Cerebellar cortex (tissue), 1 donor: ENCODE data around the gene BANK1.
"Not testable (repeated sequence)": the region's sequence is repeated elsewhere in the genome, so short reads cannot be mapped to it uniquely, and the experiment has no call there.

Experiments used
- DNase-seq: peaks from one replicate; pipeline ENCODE4 v3.0.0-alpha.2; 2015; ENCODE audit warnings: low spot score

The BANK1 gene

DNA sequence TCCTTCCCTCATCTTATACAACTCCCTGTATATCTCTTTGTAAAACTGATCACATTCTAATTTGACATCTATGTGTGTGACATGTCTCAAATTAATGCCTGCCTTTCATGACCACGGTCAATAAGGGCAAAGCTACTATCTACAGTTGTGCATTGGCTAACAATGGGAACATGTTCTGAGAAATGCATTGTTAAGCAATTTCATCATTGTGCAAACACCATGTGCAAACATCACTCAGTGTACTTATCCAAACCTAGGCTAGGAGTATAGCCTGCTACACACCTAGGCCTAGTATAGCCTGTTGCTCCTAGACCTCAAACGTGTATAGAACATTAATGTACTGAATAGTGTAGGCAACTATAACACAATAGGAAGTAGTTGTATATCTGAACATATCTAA, 95.0 kb downstream of the BANK1 start:
- DNase-seq = no peak

DNA sequence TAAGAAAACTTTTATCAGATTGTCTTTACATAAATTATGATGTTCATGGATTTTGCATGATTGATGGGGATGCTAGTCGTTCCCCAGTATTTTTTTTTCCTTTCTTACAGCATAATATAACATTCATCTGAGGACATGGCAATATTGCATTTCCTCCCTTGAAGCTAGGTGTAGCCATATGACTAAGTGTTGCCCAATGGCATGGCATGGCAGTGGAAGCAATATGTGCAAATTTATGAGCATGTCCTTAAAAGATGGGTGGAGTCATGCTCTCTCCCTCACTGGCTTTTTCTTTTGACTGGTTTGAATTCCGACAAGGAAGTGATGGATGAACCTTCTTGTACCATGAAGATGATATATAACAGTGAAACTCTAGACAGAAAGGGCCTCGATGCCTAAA, 96.3 kb downstream of the BANK1 start:
- DNase-seq = no peak

DNA sequence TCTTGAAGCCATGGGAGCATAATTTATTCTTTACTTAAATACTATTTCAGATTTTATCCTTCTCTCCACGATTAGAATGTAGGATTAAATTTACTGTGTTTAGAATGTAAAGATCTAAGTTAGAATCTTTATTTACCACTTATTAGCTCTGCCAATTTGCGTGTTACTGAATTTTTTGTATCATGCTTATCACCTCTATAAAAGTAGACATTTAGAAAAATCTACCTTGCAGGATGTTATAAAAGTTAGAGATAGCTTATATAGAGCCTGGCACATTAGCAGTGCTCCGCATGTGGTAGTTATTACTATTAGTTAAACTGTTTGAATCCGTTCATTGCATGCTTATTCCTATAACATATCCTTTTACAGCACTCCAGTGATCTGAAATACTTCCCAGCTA, 97.9 kb downstream of the BANK1 start:
- DNase-seq = no peak

DNA sequence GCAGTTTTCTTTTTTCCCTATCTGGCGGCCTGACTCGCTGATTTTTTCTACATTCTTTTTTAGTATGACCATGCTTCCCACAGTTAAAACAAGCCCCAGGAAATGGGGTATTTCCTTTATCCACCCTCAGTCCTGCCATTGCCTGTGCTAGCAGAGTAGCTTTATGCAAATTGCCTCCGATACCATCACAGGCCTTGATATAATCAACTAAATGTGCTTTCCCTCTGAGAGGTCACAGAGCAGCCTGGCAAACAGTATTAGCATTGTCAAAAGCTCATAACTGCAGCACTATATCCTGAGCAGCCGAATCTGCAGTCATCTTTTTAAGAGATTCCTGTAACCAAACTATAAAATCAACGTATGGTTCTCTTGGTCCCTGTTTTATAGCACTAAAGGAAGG, 115.0 kb downstream of the BANK1 start:
- not testable (repeated sequence) for DNase-seq

DNA sequence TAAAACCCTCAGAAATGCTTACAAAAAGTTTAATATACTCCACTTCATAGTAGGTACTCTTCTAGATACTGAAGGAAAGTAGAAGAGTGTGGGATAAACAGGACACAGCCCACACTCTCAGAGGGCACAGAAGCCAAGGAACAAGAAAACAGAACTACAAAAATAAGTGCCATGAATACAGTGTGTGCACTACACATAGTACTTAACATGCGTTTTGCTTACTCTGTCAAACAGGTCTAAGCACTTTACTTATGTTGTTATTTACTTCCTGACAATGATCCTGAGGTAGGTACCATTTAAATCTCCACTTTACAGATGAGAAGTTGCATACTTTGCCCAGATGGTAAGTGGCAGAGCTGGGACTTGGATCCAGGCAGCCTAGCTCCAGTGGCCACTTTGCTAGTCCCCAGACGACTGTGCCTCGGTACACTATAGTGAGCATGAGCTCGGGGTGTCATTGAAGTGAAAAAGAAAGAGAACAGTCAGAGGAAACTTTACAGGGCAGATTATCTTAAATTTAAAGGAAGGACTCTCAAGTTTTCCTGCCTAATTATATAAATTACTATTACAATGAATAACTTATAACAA, 120.3 kb downstream of the BANK1 start:
- no peak for DNase-seq

DNA sequence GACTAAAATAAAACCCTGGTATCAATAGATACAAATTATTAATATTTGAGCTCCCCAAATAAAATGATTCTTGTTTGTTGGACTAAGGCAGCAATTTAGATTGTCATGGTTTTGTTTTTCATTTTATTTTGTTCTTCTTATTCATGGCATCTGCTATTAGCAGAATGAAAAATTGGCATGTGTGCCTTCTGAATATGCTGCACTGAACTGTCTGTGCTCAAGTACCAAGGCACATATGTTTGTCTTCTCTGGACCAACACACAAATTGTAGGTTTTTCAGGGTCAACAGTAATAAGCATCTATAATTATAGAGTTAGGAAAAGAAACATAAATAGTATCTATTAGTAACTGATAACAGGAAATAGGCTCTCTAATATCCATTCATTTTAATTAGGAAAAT, 121.1 kb downstream of the BANK1 start:
- peak; percentile 60 for DNase-seq

DNA sequence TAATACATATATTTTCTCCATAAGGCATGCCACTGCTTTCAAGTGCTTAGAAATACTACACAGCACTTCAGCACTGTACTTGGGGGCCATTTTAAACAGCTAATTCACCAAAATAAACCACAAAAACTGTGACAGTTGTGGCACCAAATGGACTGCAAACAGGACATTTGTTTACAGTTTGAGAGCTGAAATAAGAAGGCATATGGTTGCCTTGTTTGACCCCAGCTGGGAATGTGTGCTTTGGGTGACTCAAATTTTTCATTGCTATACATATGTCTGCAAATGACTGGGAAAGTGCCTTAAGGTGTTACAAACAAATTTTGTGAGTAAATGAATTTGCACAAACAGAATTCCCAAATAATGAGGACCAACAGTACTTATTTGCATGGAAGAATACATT, 124.2 kb downstream of the BANK1 start:
- peak; percentile 41 for DNase-seq

DNA sequence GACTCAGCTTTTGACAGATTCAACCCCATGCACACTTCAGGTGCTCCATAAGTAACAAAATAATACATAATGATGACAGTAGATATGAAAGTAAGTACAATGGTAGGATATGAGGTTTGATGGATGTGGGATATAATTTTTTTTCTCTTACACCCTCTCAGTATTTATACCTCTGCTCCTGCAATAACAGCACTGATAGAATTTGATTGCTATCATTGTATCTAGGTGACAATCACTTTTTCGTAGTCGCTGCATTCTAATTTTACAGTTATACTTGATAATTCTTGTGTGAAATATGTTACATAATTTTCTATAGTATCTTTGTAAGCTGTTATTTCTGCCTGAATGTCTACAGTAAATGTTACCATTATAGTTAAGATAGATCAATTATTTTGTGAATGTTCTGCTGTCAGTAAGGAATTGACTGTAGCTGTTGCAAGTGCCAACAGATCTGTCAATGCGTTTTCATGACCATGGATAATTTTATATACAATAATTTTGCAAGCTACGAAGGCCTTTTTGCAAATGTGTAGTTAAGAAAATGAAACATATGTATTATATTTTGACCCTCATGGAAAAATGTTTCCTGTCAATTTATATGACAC, 128.9 kb downstream of the BANK1 start:
- DNase-seq = no peak

DNA sequence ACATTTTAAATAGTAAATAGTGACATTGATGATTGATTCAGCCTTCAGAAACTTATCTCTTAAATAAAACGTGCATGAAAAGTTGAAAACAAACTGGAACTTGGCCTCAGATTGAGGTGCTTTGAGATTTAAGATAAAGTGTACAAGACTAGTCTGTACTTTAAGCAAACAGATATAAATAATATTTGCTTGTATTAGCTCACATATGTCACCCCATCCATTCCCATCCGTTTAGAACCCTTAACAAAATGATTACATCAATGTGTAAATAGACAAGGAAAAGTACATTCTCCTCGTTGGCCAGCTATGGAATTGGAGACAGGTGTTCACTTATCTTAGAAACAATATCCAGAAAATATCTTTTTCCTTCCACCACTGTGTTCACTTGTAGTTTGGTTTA, 130.8 kb downstream of the BANK1 start:
- DNase-seq = no peak

DNA sequence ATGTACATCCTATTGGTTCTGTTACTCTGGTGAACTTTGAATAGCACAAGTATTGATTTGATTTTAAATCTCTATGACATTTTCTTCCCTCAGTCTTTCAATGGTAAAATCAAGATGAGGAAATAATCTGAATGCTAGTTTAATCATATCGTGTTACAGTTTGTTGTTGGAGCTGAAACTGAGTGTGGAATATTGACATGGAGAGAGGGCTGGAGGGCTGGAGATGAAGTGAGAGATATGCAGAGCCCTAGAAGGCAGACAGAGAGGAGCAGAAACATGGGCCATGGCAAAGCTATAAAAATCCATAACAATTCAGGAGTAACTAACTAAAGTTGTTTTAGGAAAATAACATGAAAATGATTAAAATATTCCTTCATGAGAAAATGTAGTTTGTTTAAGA, 141.1 kb downstream of the BANK1 start:
- DNase-seq = no peak

DNA sequence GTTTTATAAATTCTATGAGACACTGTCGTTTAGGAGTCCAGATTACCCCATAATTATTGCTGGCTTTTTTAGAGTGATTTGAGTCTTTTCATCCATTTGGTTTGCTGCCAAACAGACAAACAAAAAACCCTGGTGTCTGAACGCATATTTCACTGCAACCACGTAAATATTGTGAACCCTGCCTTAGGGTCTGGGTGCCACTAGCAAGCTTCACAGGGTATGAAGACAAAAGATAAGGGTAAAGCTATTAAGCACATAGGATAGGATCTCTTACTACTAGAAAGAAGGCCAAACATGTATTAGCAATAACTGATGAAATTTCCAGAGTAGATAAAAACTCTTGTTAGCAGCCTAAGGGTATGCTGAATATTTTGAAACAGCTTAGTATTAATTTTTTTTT, 143.3 kb downstream of the BANK1 start:
- no peak for DNase-seq

DNA sequence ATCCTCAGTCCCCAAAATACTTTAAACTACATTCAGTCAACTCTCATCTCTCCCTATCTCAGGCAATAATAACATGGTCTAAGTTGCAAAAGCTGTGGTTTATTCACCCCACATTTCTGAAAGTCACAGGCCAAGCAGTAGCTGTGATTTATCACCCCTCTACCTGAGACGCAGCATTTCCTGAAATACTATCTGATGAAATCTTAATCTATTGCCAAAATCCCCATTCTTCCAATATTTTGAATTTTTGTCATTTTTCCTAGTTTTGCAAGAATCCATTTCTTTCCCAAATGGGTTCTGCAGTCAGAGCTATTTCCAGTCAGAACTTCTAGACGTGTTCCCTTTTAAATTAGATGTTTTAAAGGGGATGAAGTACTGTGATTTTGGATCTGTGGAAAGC, 148.3 kb downstream of the BANK1 start:
- no peak for DNase-seq

DNA sequence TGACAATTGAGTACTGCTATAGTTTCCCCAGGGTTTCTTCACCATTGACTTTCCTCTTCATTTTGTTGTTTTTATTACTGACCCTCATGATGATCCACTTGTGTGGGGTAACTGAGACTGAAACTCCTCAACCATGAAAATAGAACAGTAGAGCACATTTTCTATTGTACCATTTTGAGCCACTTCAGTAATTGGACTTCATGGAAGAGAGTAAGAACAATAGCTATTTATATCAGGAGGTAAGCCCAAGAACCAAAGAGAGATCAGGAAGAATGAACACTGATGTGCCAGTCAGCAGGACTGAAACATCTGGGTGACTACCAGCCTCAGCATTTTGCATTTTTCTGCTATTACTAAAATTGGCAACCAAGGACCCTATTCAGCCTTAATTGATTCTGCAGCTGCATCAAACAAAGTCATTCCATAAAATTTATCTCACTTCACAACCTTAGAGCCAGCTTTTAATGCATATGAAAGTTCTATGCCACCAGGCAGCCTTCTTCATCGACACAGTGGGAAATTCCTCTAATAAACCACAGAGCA, 151.4 kb downstream of the BANK1 start:
- DNase-seq = no peak

DNA sequence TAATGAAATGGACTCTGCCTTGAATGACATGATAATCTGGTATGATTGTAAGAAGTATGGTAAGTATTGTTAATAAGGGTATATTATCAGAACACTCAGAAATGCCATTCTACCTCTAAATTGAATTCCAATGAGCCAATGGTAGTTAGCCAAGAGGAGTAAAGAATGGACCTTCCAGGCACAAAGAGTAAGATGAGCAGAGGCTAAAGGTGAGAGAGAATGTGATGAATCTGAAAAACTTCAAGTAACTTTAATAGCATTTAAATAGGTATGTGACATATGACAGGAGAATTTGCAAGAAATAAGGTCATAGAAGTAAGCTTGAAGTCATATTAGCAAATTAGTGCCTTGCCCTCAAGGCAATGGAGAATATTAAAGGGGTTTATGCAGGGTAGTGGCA, 152.4 kb downstream of the BANK1 start:
- no peak for DNase-seq

DNA sequence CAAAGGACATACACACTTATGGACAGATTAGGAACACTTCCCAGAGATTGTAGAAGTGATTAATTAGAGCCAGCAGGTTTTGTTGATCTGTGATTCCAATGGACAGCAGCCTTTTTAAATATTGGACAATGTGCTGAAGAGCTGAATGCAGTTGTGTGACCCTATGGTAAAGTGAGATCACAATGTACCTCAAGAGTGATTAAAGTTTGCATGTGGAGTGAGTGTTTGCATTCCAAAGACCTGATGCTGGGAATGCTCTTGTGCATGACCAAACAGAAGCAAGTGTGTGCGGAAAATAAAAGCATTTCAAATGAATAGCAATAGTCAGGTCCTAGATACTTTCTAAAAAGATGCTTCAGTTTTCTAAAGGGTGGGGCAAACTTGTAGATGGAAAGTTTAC, 154.1 kb downstream of the BANK1 start:
- DNase-seq = no peak

DNA sequence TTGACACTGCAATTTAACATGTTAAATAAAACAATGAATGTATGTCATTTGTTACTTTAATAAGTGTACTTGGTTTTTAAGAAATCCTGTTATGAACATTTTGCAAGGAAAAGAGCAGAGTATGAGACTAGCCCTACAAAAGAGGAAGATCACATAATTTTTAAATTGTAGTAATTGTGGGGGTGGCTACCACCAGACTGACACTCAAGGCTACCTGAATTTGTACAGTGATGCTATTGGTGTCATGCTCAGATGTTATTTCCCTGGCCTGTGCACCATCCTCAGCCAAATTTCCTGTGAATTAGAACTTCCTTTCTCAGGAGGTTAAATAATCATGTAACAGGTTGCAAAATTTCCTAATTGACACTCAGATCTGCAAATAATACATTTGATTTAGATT, 157.5 kb downstream of the BANK1 start:
- DNase-seq = no peak

DNA sequence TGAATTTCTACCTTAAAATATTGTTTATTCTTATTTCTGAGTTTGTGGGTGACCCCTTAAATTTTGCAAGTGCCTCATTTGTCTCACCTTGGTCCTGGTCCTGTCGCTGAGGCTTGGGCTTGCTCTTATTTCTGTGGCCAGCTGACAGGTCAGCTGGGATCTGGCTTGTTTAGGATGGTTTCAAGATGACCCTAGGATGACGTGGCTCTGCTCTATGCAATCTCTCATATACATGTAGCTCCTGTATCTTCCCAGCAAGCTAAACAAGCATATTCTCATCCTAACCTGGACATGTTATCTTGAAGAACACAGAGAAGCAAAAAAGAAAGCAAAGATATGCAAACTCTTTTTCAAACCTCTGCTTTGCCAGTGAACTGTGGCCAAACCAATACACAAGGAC, 158.4 kb downstream of the BANK1 start:
- DNase-seq = no peak

DNA sequence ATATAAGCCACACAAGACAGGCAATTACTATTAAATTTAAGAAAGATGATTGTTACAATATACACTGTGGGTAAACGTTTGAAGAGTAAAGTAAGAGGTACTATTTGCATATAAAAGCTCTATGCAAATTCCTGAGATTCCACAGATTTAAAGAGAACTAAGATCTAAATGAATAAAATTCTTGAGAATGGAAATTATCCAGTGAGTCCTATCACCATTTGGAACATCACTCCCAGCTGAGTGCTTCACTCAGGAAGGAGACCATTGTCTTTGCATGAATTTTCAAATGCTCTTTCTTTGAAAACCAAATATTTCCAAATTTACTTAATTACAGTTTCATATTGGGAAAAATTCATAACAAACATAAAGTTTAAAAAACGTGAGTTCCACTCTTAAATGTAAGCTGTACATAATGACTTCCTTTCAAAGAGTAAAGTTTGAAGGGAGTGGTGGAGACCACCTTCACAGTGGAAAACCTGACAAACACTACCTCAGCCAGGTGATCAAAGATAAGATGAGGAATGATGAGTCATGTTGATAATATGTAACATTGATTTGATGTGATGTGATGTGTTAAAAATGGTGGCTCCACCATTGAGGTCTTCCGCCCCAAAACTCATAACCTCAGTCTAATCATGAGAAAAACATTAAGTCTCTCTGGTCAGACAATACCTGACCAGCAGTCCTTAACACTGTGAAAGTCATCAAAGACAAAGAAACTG, 159.9 kb downstream of the BANK1 start:
- no peak for DNase-seq

DNA sequence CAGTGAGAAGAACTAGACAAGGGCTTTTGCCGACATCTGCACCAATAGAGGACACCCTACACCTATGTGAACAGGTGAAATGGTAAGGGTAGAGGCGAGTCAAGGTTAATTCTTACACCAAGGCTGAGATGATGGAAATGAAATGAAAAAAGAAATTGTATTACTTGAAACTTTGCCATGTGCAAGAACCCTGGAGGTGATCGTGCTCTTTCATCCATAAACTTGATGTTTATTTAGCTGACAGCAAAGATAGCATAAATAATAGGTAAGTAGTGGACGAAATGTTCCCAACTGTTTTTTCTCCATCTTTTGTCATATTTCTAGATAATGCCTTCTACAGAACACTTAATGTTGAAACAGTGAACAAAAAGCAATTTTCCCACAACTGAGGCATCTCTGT, 162.5 kb downstream of the BANK1 start:
- no peak for DNase-seq

DNA sequence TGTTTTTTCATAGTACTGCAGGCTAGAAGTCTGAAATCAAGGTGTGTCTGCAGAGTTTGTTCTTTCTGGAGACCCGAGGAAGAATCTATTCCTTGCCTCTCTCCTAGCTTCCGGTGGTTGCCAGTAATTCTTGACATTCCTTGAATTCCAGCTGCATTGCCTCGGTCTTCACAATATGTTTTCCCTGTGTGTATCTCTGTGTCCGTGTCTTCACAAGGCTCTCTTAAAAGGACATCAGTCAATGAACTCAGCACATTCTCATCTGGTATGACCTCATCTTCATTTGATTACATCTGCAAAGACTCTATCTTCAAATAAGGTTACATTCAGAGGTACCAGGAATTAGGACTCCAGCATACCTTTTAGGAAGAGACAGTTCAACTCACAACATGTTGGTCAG, 163.4 kb downstream of the BANK1 start:
- DNase-seq = peak; percentile 27

DNA sequence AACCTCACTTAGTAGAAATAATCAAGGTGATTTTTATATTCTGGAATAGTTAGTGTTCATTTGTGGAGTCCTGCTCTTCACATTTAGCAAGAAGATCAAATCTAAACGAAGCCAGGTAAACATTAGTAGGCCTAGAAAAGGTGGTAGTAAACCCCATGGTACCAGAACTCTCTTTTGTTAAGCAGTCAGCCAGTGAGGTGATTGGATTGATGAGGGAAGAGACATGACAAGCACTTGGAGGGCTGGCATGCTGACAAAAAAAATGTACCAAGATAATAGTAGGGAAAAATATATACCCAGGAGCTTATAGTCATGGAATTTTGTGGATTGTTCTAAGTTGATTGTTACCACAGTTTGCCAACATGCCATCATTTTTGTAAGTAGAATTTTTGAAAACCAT, 163.8 kb downstream of the BANK1 start:
- DNase-seq = peak; percentile 47

DNA sequence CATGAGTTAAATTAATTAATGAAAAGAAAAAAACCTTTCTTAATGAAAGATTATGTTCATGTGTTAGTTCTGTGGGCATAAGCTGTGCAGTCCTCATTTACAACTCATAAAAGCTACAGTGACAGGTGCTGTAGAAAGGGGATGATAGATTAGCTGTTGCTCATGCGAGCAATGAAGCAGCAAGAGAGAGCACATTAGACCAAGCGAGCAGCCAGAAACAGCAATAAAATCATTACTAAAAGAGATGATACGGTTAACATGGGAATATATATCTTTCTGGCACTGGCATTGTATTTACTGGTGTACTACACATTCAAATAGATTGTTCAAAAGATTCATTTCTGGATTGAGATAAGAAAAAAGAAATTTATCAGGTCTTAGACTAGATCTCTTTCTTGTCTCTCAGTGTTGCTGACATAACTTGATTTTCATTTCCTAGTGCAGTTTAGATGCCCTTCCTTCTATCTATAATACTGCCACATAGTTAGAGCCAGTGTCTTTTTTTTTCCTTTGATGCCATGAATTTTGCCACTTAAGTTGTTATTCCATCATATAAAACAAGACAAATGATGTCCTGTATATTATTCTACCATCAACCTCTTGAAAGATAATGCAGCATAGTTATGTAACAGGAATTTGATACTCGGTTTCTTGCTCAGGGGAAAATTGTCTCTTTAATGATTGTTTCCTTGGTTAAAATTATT, 164.6 kb downstream of the BANK1 start:
- peak; percentile 79 for DNase-seq
